ENCODE data around the gene NFKBIZ.

GRCh38 chr3:101861212-101861788 lies 12.0 kb downstream of the NFKBIZ start:
- TF ChIP-seq POLR2A (IDR thresholded peaks at IDR 0.05; ENCODE audit: low read depth, low read length) = no peak
- no peak for TF ChIP-seq POLR2AphosphoS5 (IDR thresholded peaks at IDR 0.05; ENCODE audit: low read depth, low read length)
- no peak for TF ChIP-seq PAX5 (IDR thresholded peaks at IDR 0.05; ENCODE audit: insufficient read depth, low read length, severe bottlenecking)
- TF ChIP-seq TAF1 (IDR thresholded peaks at IDR 0.05; ENCODE audit: low read depth, low read length) = no peak
